HepG2 (cell line): ENCODE measurements around the gene TPX2. TPM values are rescaled to one million over a fixed set of nuclear protein-coding genes. Genes with fewer than 3 reads are reported as not detected.

Experiments
- ATAC-seq: fragments of 200-7000 bp; cut with Tn5 transposase; 3 replicates; pipeline ENCODE4 v1.9.1; 2020; ENCODE audit warnings: mild to moderate bottlenecking, moderate library complexity
- BruUV-seq: library from RNA; stranded (reverse); fragments of 400-500 nt; replicated peaks from 2 replicates; lab custom pipeline; 2021; lab: Mats Ljungman, UMichigan
- CTCF ChIA-PET: fragments of 300-600 bp; formaldehyde crosslinking; extraction: SDS; loops from one replicate; lab custom pipeline; 2021; ENCODE audit warnings: low total read pairs, inconsistent platforms, low intra/inter-chr PET ratio; lab: Yijun Ruan, JAX
- POLR2A ChIA-PET: fragments of 350-600 bp; sonication (Branson Sonifier 250); formaldehyde crosslinking; loops from one replicate; lab custom pipeline; 2020; ENCODE audit warnings: antibody characterized with exemption, inconsistent platforms; lab: Yijun Ruan, JAX
- DNase-seq: peaks from one replicate; pipeline ENCODE4 v3.0.0-alpha.2; 2015; ENCODE audit warnings: low spot score
- FAIRE-seq: peaks from 3 replicates; lab custom pipeline; 2011; peaks lifted over from hg19 to GRCh38; lab: Jason Lieb, UNC
- H2AFZ ChIP-seq: one replicate; pipeline ENCODE4 v1.6.1; 2011; ENCODE audit warnings: low read length, inconsistent platforms
- H3K27ac ChIP-seq: fragments of 300-600 bp; 3 replicates; pipeline ENCODE4 v1.8.0; 2011; ENCODE audit warnings: mixed run types, mild to moderate bottlenecking, mixed read lengths, low read length, inconsistent platforms; ENCODE audit not compliant: insufficient read depth; ENCODE audit errors: extremely low read length
- H3K27me3 ChIP-seq, 2 experiments: fragments of 200-600 bp in 1 of 2; 2 replicates in 1 of 2; 3 replicates in 1 of 2; pipeline versions ENCODE4 v1.6.0 to v1.8.0; 2011; ENCODE audit warnings: low read length in 2 of 2, mild to moderate bottlenecking in 2 of 2, moderate library complexity in 2 of 2, inconsistent platforms in 1 of 2; ENCODE audit not compliant: insufficient read depth in 2 of 2, control insufficient read depth in 1 of 2
- H3K36me3 ChIP-seq, 2 experiments: fragments of 200-600 bp in 1 of 2; replicated peaks in 1 of 2; 2 replicates in 1 of 2; 3 replicates in 1 of 2; pipeline versions ENCODE4 v1.5.1 to v1.8.0; 2011; ENCODE audit warnings: low read length in 2 of 2, inconsistent platforms in 1 of 2; ENCODE audit not compliant: insufficient read depth in 2 of 2, control insufficient read depth in 1 of 2
- H3K4me1 ChIP-seq: 2 replicates; pipeline ENCODE4 v1.5.1; 2012; ENCODE audit warnings: low read length, inconsistent platforms; ENCODE audit not compliant: insufficient read depth
- H3K4me2 ChIP-seq: 2 replicates; pipeline ENCODE4 v1.6.0; 2011; ENCODE audit warnings: low read depth, low read length, inconsistent platforms
- H3K4me3 ChIP-seq, 3 experiments: fragments of 200-600 bp in 1 of 3; sonication (generic), shearing (Covaris generic) in 1 of 3; replicated peaks in 1 of 3; 2 replicates each; pipeline ENCODE4 v1.5.1; 2011 to 2016; ENCODE audit warnings: low read length in 3 of 3, inconsistent platforms in 2 of 3, low read depth in 2 of 3, mild to moderate bottlenecking in 2 of 3, control low read depth in 1 of 3, mixed read lengths in 1 of 3; ENCODE audit not compliant: insufficient read depth in 1 of 3
- H3K79me2 ChIP-seq: one replicate; pipeline ENCODE4 v1.6.1; 2011; ENCODE audit warnings: low read length, inconsistent platforms; ENCODE audit not compliant: insufficient read depth
- H3K9ac ChIP-seq: 2 replicates; pipeline ENCODE4 v1.6.0; 2011; ENCODE audit warnings: mild to moderate bottlenecking, low read depth, low read length, inconsistent platforms; ENCODE audit not compliant: insufficient read depth
- H3K9me3 ChIP-seq: 2 replicates; pipeline ENCODE4 v1.5.1; 2012; ENCODE audit warnings: mild to moderate bottlenecking, low read length
- H4K20me1 ChIP-seq: 2 replicates; pipeline ENCODE4 v1.6.0; 2011; ENCODE audit warnings: inconsistent platforms, mild to moderate bottlenecking, low read length, moderate library complexity; ENCODE audit not compliant: insufficient read depth
- ARNTL ChIP-seq: sonication (generic); formaldehyde crosslinking; IDR thresholded peaks from 2 replicates; pipeline ENCODE4 v1.4.0; 2020; ENCODE audit warnings: mild to moderate bottlenecking, missing genetic modification reagents
- BHLHE40 ChIP-seq: IDR thresholded peaks from 2 replicates; pipeline ENCODE4 v1.6.1; 2011; ENCODE audit warnings: low read length, improper control_type of control experiment
- ELF3 ChIP-seq: IDR thresholded peaks from 2 replicates; pipeline ENCODE4 v1.6.1; 2016; ENCODE audit warnings: missing genetic modification reagents, missing compliant biosample characterization
- EP300 ChIP-seq, 3 experiments: sonication (generic) in 1 of 3; formaldehyde crosslinking in 1 of 3; IDR thresholded peaks; 2 replicates each; pipeline versions ENCODE4 v1.5.1 to v1.6.1; 2011 to 2020; ENCODE audit warnings: low read depth in 2 of 3, low read length in 2 of 3, borderline replicate concordance in 1 of 3, improper control_type of control experiment in 1 of 3, mild to moderate bottlenecking in 1 of 3, missing genetic modification reagents in 1 of 3, moderate library complexity in 1 of 3
- HNRNPLL ChIP-seq: fragments of 200-400 bp; formaldehyde crosslinking; IDR thresholded peaks from 2 replicates; pipeline ENCODE4 v1.6.1; 2017; ENCODE audit warnings: mild to moderate bottlenecking, low read depth, low read length; ENCODE audit not compliant: poor library complexity, severe bottlenecking
- MBNL3 ChIP-seq: fragments of 250-450 bp; sonication (Bioruptor Pico); conservative IDR thresholded peaks from 2 replicates; pipeline ENCODE4 v1.8.0; 2022; ENCODE audit warnings: mild to moderate bottlenecking, inconsistent platforms
- ZFYVE20 ChIP-seq: sonication (generic); formaldehyde crosslinking; IDR thresholded peaks from 2 replicates; pipeline ENCODE4 v1.8.0; 2023; ENCODE audit warnings: low read depth, mild to moderate bottlenecking, moderate library complexity, missing genetic modification reagents, borderline replicate concordance
- ZNF30 ChIP-seq: sonication (generic); formaldehyde crosslinking; IDR thresholded peaks from 2 replicates; pipeline ENCODE4 v1.5.0; 2020; ENCODE audit warnings: mild to moderate bottlenecking, missing genetic modification reagents
- ZNF672 ChIP-seq: sonication (generic); formaldehyde crosslinking; IDR thresholded peaks from 2 replicates; pipeline ENCODE4 v1.8.1; 2022; ENCODE audit warnings: missing genetic modification reagents
- WGBS: methylation state at CpG from one replicate; pipeline ENCODE4 v1.1.6; 2017; ENCODE audit warnings: low lambda C conversion rate; 5-methylcytosine and 5-hydroxymethylcytosine counted together
- in situ Hi-C: cut with HindIII; loops from 2 replicates; pipeline ENCODE4 v1.10.0; 2017; ENCODE audit warnings: low pct_unique_long_range_greater_than_20kb; ENCODE audit not compliant: extremely low pct_ligation_motif_present
- intact Hi-C: fragments of 100-400 bp; cut with micrococcal nuclease; formaldehyde crosslinking; loops from one replicate; pipeline ENCODE4 v1.10.0; 2022; ENCODE audit not compliant: unreplicated experiment
- polyA plus RNA-seq, 8 experiments: library from polyadenylated mRNA; depleted of rRNA in 3 of 8; stranded (reverse) in 7 of 8; unstranded in 1 of 8; fragments of >200 nt; fragmentation: Illumina TruSeq in 4 of 8; extraction: Trizol in 4 of 8; gene quantifications; 2 replicates each; pipeline versions ENCODE4 v1.2.1 to v1.2.3, GENCODE V29; 2011 to 2016; ENCODE audit warnings: low read depth in 4 of 8, missing spikeins in 1 of 8, mixed read lengths in 1 of 8; ENCODE audit not compliant: insufficient read depth in 1 of 8
- total RNA-seq, 5 experiments: library from RNA; depleted of rRNA; stranded (reverse); fragments of >200 nt; fragmentation: Illumina TruSeq; extraction: Trizol; gene quantifications; 2 replicates each; pipeline ENCODE4 v1.2.3, GENCODE V29; 2016; ENCODE audit warnings: low read depth in 1 of 5
- TF ChIP-seq, protein P1 (sequence below): sonication (generic); formaldehyde crosslinking; IDR thresholded peaks from 2 replicates; pipeline ENCODE4 v1.8.0; 2022; ENCODE audit warnings: mild to moderate bottlenecking, missing genetic modification reagents; ENCODE audit not compliant: insufficient replicate concordance
- TF ChIP-seq, protein P2 (sequence below): IDR thresholded peaks from 2 replicates; pipeline ENCODE4 v1.6.1; 2016; ENCODE audit warnings: mild to moderate bottlenecking
- TF ChIP-seq, protein P3 (sequence below): sonication (generic); formaldehyde crosslinking; IDR thresholded peaks from 2 replicates; pipeline ENCODE4 v1.5.1; 2020; ENCODE audit warnings: mild to moderate bottlenecking, moderate library complexity, missing genetic modification reagents
- TF ChIP-seq, protein P4 (sequence below): sonication (generic); formaldehyde crosslinking; IDR thresholded peaks from 2 replicates; pipeline ENCODE4 v1.9.0; 2022; ENCODE audit warnings: low read depth, missing genetic modification reagents

The TPX2 gene
- total and polyA plus RNA-seq, 2 of the 13 experiments (the other 11 are each of a cell fraction or from before 2014, with no cell fraction given): 34.3 to 124 TPM

DNA sequence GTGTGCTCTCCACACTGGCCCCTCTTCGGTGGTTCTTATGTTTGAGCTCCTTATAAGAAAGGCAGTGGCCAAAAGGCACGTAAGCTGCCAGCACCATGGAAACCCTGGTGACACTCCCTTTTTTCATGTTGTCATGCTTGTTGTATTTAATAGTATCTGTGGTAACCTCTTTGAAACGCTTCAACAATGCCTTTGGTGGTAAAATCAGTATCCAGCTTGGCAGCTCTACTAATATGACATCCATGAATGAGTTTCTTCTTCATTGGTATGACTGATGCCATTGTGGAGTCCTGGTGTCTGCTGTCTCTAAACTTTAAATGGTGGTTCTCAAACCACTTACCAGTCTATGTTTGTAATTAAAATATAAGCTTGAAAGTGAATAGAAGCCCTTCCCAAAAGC is 69.4 kb downstream of the TPX2 start (continued):
- TF ChIP-seq, protein P1, sequence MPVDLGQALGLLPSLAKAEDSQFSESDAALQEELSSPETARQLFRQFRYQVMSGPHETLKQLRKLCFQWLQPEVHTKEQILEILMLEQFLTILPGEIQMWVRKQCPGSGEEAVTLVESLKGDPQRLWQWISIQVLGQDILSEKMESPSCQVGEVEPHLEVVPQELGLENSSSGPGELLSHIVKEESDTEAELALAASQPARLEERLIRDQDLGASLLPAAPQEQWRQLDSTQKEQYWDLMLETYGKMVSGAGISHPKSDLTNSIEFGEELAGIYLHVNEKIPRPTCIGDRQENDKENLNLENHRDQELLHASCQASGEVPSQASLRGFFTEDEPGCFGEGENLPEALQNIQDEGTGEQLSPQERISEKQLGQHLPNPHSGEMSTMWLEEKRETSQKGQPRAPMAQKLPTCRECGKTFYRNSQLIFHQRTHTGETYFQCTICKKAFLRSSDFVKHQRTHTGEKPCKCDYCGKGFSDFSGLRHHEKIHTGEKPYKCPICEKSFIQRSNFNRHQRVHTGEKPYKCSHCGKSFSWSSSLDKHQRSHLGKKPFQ (CRISPR knock-in tag): no peak

DNA sequence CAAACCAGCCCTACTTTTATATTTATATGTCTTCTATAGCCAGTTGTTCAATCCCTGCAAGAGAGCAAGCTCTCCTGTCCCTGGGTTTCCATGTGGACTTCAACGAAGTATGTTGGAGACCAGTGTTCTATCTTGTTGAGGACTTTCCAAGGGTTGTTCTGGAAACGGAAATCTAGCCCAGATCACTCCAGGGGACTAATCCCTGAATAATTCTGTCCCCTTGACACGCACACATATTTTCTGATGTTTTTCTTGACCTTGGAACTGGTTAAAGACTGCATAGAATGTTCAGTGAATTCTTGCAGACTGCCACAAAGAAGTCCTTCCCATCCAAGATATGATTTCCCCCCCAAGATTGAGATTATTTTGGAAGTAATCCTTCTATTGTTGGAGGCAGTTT is 70.6 kb downstream of the TPX2 start:
- H3K27ac ChIP-seq: no peak overlapping the region
- BruUV-seq: no TSS peak
- no peaks in the 10 kb centered on the region for H3K4me1 ChIP-seq
- intact Hi-C loops (no loop called here), in situ Hi-C loops (no loop called here)
- WGBS: 60% methylated on average over 3 of the region's 3 CpGs
- H3K9me3 ChIP-seq: no peaks in the 10 kb centered on the region
- ChIA-PET POLR2A (no interaction called here), CTCF (no interaction called here)
- no peak overlapping the region for H2AFZ ChIP-seq
- H3K4me2 ChIP-seq: no peak overlapping the region
- no peaks in the 10 kb centered on the region for H3K36me3 ChIP-seq
- no peaks in the 10 kb centered on the region for H3K27me3 ChIP-seq
- H3K79me2 ChIP-seq: no peaks in the 10 kb centered on the region
- no peak for ATAC-seq
- DNase-seq: no peak
- H4K20me1 ChIP-seq: no peaks in the 10 kb centered on the region
- H3K4me3 ChIP-seq: no peak overlapping the region
- FAIRE-seq: peak; percentile 40
- no peak overlapping the region for H3K9ac ChIP-seq
- no peak for TF ChIP-seq BHLHE40
- TF ChIP-seq ZNF30 (CRISPR knock-in tag): no peak
- TF ChIP-seq ELF3 (CRISPR knock-in tag): no peak
- TF ChIP-seq, protein P2, sequence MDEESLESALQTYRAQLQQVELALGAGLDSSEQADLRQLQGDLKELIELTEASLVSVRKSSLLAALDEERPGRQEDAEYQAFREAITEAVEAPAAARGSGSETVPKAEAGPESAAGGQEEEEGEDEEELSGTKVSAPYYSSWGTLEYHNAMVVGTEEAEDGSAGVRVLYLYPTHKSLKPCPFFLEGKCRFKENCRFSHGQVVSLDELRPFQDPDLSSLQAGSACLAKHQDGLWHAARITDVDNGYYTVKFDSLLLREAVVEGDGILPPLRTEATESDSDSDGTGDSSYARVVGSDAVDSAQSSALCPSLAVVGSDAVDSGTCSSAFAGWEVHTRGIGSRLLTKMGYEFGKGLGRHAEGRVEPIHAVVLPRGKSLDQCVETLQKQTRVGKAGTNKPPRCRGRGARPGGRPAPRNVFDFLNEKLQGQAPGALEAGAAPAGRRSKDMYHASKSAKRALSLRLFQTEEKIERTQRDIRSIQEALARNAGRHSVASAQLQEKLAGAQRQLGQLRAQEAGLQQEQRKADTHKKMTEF (CRISPR knock-in tag): no peak
- TF ChIP-seq, protein P3, sequence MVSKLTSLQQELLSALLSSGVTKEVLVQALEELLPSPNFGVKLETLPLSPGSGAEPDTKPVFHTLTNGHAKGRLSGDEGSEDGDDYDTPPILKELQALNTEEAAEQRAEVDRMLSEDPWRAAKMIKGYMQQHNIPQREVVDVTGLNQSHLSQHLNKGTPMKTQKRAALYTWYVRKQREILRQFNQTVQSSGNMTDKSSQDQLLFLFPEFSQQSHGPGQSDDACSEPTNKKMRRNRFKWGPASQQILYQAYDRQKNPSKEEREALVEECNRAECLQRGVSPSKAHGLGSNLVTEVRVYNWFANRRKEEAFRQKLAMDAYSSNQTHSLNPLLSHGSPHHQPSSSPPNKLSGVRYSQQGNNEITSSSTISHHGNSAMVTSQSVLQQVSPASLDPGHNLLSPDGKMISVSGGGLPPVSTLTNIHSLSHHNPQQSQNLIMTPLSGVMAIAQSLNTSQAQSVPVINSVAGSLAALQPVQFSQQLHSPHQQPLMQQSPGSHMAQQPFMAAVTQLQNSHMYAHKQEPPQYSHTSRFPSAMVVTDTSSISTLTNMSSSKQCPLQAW (CRISPR knock-in tag): no peak
- no peak for TF ChIP-seq ARNTL (CRISPR knock-in tag)
- TF ChIP-seq MBNL3 (CRISPR knock-in tag): no peak
- no peak for TF ChIP-seq HNRNPLL
- TF ChIP-seq ZNF672 (CRISPR knock-in tag): no peak
- TF ChIP-seq EP300 (IDR thresholded peaks at IDR 0.05; ENCODE audit: low read depth in 2 of 2, low read length in 2 of 2): no peak
- TF ChIP-seq EP300 (CRISPR knock-in tag; IDR thresholded peaks at IDR 0.05; ENCODE audit: borderline replicate concordance): no peak
- TF ChIP-seq, protein P4, sequence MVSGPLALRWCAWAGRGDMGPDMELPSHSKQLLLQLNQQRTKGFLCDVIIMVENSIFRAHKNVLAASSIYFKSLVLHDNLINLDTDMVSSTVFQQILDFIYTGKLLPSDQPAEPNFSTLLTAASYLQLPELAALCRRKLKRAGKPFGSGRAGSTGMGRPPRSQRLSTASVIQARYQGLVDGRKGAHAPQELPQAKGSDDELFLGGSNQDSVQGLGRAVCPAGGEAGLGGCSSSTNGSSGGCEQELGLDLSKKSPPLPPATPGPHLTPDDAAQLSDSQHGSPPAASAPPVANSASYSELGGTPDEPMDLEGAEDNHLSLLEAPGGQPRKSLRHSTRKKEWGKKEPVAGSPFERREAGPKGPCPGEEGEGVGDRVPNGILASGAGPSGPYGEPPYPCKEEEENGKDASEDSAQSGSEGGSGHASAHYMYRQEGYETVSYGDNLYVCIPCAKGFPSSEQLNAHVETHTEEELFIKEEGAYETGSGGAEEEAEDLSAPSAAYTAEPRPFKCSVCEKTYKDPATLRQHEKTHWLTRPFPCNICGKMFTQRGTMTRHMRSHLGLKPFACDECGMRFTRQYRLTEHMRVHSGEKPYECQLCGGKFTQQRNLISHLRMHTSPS (CRISPR knock-in tag): no peak
- TF ChIP-seq ZFYVE20 (CRISPR knock-in tag): no peak
